ENCODE measurements around the gene FLVCR2.

GRCh38 chr14:75562489-75562888, 15.9 kb upstream of the FLVCR2 start:
- no peak for TF ChIP-seq EZH2 (IDR thresholded peaks at IDR 0.05; ENCODE audit: low read depth)
- TF ChIP-seq, protein P1, sequence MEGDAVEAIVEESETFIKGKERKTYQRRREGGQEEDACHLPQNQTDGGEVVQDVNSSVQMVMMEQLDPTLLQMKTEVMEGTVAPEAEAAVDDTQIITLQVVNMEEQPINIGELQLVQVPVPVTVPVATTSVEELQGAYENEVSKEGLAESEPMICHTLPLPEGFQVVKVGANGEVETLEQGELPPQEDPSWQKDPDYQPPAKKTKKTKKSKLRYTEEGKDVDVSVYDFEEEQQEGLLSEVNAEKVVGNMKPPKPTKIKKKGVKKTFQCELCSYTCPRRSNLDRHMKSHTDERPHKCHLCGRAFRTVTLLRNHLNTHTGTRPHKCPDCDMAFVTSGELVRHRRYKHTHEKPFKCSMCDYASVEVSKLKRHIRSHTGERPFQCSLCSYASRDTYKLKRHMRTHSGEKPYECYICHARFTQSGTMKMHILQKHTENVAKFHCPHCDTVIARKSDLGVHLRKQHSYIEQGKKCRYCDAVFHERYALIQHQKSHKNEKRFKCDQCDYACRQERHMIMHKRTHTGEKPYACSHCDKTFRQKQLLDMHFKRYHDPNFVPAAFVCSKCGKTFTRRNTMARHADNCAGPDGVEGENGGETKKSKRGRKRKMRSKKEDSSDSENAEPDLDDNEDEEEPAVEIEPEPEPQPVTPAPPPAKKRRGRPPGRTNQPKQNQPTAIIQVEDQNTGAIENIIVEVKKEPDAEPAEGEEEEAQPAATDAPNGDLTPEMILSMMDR (conservative IDR thresholded peaks at IDR 0.05): no peak

Measured in PC-9 (cell line).